ENCODE data around the gene BTBD18. TPM values are rescaled to one million over a fixed set of nuclear protein-coding genes. Genes with fewer than 3 reads are reported as not detected.

Gene BTBD18
- total RNA-seq, 1 experiment from 2014 or later = not detected

DNA sequence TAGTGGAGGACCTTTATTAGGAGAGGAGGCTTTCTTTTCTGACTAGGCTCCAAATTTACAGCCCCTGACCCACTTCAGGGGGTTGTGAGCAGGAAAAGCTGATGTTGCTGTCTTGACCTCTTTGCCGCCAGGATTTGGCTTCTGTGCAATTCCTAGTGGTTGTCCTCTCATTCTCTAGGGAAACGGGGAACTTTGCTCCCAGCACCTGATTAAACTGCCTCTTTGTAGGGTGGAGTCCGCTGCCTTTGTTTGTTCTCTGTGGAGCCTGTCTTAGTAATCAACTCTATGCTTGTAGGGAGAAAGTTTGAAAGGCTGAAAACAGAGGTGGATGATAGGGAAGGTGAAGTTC is 26.3 kb upstream of the BTBD18 start:
- in situ Hi-C loops (cut with HindIII; ENCODE audit: low sequenced_read_pairs) = no loop called here
- no peak for DNase-seq (ENCODE audit: low spot score)

DNA sequence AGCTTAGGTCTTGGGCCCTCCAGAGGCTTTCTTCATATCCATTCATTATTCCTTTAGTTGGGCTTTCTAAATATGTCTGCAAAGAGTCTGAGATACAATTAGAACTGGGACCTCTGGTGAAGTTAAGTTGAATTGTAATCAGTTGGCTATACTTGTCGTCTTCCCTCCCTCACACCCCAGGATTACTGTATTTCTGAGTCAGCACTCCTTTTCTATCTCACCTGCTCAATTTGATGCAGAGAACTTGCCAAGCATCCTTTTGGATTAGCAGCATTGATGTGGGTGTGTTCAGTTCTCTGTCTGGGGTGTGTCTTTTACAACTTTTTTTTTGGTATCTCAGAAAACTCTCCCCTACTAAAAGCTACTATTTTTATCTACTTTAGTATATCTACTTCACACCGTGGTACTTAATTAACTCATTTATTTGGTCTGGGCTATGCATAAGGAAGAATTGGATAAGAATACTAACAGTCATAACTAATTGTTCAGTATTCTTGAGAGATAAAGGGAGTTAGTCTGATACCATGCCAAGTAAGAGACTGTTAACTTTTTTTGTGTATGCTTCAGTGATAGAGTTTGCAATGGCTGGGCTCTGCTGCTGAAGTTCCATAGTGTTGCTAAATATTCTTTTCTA is 25.1 kb upstream of the BTBD18 start:
- in situ Hi-C loops (cut with HindIII; ENCODE audit: low sequenced_read_pairs) = no loop called here
- DNase-seq (ENCODE audit: low spot score) = no peak

DNA sequence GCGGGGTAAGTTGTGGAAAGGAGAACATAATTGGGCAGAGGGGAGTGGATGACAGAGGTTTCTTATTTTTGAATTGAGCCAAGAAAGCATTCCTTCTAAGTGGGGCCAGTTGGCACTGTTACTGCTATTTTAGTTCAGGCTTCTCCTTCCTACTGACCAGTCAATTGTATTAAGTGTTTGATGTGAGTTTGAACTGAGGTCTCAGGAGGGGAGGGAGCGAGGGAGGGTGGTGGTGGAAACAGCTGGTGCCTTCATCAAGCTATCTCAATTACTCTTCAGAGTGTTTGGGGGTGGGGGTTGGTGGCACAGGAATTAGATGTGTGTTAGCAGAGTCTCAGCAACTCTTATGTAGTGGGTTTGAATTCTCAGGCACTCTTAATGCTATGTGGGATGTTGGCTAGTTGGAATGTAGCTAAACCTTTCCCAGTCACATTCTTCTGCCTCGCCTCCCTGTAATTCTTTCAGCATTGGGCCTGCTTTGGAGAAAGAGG is 24.5 kb upstream of the BTBD18 start:
- in situ Hi-C loops (cut with HindIII; ENCODE audit: low sequenced_read_pairs) = no loop called here
- no peak for DNase-seq (ENCODE audit: low spot score)

DNA sequence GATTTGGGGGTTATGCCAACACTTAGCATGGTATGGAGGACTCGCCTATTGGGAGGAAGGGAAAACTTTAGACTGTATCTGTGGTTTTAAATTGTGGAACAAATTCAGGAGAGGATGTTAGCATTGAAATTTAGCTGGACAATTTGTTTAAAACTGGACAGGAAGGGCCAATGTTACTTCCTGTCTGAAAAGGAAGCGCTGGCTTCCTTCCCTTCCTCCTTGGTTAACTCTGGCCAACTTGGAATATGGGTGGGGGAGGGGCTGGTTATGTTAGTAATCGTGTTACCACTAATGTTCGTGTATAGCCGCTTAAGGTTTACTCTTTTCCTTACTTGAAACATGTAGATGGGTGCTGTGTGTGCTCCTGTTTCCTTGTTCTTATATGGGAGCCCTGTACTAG is 23.9 kb upstream of the BTBD18 start:
- in situ Hi-C loops (cut with HindIII; ENCODE audit: low sequenced_read_pairs) = no loop called here
- DNase-seq (ENCODE audit: low spot score) = no peak

DNA sequence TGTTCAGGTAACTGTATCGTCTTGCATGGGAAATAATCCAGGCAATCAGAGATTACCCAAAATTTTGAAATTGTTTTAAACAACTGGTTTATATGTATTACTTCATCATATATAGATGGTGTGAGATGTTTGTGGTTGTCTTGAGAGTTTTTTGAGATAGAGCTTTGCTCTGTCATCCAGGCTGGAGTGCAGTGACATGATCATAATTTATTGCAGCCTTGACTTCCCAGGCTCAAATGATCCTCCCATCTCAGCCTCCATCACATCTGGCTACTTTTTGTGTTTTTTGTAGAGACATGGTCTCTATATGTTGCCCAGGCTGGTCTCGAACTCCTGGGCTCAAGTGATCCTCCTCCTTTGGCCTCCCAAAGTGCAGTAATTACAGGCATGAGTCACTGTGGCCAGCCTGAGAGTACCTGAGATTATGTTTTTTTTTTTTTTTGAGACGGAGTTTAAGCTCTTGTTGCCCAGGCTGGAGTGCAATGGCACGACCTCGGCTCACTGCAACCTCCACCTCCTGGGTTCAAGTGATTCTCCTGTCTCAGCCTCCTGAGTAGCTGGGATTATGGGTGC is 21.5 kb upstream of the BTBD18 start:
- in situ Hi-C loops (cut with HindIII; ENCODE audit: low sequenced_read_pairs) = no loop called here
- DNase-seq (ENCODE audit: low spot score) = no peak

DNA sequence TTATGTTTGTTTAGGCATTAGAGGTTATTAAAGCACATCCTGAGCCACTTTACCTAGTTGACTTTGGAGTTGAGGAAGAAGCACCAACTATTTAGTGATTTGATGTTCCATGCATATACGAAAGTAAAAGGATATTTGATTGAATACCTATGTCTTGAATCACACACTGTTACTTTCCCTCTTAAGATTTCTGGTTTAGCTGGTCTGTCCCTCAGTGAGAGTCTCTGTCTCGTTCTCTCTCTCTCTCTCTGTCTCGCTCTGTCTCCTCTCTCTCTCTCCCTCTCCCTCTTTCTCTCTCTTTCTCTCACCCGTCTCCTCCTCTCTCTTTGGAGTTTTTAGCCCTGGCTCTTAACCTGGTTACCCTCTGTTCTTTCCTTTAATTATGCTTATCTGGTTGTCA is 20.9 kb upstream of the BTBD18 start:
- DNase-seq (ENCODE audit: low spot score) = no peak
- in situ Hi-C loops (cut with HindIII; ENCODE audit: low sequenced_read_pairs) = no loop called here

DNA sequence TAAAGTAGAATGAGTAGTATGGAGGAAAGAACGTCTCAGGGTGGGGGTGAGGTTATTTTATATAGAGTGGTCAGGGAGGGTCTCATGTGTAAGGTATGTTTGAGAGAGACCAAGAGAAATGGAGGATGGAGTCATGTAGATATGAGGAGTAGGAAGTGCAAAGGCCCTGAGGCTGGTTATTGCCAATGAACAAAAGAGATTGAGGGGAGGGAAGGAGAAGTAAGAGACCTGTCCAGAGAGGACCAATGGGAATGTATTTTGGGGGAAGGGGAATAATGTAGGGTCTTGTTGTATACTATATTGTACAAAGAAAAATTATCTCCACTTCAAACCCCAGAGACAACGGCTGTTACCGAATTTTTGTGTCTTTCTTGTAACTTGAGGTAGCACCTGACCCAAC is 19.7 kb upstream of the BTBD18 start:
- DNase-seq (ENCODE audit: low spot score) = no peak
- in situ Hi-C loops (cut with HindIII; ENCODE audit: low sequenced_read_pairs) = no loop called here

DNA sequence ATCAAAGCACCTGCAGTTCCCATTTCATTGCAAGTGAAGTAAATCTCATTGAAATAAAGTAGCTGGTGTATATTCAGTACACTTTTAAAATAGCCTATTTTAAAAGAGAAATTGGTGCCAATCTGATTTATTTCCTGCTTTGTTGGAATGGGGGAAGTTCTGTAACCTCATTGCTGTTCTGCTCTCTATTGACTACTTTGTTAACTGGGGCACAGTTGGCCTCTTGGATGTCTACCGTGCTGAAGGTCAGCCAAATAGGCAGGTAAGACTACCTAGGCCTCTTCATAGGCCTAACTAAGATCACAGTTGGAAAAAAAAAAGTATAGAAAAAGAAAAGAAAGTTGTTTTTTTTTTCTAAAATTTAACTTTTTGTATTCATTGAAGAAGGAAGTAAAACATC is 19.2 kb upstream of the BTBD18 start:
- in situ Hi-C loops (cut with HindIII; ENCODE audit: low sequenced_read_pairs) = no loop called here
- DNase-seq (ENCODE audit: low spot score) = no peak

DNA sequence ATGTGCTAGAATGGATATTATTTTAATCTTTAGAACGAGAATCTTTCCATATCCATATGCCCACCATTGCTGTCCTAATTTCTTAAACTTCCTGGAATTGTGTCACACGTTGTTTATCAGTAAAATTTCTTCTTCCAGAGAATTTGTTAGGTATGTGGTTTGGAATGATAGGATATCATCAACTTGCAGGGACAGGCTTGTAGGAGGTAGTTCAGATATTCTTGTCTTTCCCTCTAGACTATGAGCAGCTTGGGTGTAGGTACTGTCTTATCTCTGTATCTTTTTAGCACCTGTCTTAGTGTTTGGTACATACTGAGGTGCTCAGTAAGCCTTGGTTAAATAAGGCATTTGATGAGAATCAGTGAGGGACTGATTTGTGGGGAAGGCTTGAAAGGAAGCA is 13.4 kb upstream of the BTBD18 start:
- DNase-seq (ENCODE audit: low spot score) = no peak
- in situ Hi-C loops (cut with HindIII; ENCODE audit: low sequenced_read_pairs) = no loop called here

DNA sequence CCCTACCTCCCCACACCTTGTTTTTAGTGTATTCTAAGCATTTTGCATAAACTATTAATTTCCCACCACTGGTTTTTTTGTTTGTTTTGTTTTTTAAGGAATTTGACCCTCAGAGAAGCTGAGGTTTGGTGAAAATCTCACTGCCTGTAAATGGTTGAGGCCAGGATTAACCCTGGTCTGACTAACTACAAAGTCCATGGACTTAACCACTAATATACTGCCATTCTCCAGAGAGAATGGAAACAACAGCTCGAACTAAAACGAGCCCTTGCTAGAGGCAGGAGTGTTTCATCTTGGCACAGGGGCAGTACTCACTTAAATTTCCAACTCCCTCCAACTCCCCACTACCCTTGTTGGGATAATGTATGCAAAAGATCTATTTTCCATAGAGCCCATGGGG is 12.9 kb upstream of the BTBD18 start:
- in situ Hi-C loops (cut with HindIII; ENCODE audit: low sequenced_read_pairs) = no loop called here
- DNase-seq (ENCODE audit: low spot score) = no peak

DNA sequence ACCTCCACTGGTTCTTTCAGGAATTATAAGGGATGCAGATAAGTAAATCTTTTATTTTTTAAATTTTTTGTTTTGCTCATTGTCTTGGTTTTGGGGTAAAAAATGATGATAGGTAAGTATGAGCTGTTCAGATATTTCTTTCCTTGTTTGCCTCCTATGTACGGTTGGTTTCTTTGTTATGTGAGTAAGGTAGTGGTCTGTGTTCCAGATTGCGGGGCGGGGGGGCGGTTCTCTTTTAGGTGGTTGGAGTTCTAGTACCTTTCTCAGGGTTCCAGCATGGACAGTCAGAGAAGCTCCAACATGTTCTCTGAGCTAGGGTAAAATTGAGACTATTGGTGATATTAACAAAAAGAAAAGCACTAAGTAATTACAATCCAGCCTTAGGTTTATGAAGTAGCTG is 12.4 kb upstream of the BTBD18 start:
- in situ Hi-C loops (cut with HindIII; ENCODE audit: low sequenced_read_pairs) = no loop called here
- no peak for DNase-seq (ENCODE audit: low spot score)

DNA sequence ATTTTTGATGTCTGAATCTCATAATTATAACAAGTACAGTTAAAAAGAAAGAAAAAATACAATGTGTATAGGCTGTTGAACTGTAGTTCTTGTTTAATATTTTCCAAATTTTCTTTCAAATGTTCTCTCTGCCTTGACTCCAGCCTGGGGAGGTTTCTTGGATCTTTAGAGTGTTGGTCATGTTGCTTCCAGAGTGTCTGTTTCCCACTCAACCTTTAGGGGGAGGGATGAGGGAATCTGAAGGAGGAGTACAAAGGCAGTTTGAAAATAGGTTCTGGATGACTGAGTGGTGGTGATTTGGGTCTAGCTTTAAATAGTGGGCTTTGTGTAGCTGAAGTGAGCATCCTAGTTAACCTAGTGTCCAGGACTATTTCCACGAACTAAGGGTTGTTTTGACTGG is 11.9 kb upstream of the BTBD18 start:
- in situ Hi-C loops (cut with HindIII; ENCODE audit: low sequenced_read_pairs) = no loop called here
- DNase-seq (ENCODE audit: low spot score) = peak; percentile 77

DNA sequence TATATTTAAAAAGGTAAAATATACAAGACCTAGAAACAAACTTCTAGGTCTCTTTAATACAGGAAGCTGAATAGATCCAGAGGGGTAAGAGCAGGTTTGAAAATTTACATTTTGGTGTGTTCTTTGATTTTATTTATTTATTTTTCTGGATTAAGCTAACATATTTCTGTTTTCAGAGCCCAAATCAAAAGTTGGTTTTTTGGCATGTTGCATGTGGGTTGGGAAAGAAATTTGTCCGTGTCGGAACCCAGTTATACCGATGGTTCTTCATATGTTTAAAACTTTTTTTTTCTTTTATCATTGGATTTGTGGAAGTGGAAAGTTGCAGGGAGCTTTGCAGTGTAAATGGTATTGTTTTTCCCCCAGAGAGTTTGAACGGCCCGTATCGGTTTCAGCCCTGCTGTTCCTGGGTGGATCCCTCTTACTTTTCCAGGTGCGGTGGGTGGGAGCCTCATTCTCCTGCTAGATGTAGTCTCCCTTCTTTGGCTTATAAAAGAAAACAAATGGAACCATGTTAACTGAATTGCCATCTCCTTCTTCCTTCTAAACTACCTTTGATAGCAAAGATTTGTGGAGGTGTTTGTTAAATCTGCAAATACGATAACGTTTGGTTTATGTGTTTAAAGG is 10.7 kb upstream of the BTBD18 start:
- DNase-seq (ENCODE audit: low spot score) = peak; percentile 48
- in situ Hi-C loops (cut with HindIII; ENCODE audit: low sequenced_read_pairs) = no loop called here

DNA sequence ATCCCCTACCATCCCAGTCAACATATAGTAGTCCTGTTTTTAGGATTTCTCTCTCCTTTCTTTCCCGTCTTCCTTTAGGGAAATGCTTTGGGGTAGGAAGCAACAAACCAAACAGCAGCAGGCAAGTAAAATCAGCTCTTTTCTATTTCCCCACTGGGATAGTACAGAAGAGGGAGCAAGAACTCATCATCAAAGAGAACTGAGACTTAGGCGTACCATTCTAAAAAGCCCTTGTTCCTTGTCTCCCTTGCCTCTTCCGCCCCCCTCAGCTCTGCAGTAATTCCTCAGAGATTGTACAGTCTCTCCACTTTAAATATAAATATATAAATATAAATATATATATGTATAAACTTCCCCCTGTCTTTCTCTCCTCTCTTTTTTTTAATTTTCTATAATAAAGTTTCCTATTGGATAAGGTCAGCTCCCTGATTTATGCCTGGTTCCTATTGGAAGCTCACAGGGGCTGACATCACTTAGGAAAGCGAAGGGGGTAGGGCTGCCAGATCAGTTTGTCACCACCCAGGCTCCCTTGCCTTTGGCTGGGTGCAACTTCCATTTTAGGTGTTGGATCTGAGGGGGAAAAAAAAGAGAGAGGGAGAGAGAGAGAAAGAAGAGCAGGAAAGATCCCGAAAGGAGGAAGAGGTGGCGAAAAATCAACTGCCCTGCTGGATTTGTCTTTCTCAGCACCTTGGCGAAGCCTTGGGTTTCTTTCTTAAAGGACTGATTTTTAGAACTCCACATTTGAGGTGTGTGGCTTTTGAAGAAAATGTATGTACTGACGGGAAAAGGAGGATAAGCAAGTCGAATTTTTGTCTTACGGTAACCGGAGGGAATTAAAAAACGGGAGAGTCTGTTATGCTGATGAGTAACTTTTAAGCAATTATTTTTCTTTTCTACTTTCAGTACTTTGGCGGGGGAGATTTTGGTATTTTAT is 9.9 kb upstream of the BTBD18 start, which contains the start of gene CTNND1:
Gene CTNND1 (plus strand): TSS at position 502 of the 934 bp plus-strand sequence. CDS start 29,677 bp downstream, outside the sequence.
- DNase-seq (ENCODE audit: low spot score) = peak; percentile 98
- in situ Hi-C loops (cut with HindIII; ENCODE audit: low sequenced_read_pairs) = no loop called here

DNA sequence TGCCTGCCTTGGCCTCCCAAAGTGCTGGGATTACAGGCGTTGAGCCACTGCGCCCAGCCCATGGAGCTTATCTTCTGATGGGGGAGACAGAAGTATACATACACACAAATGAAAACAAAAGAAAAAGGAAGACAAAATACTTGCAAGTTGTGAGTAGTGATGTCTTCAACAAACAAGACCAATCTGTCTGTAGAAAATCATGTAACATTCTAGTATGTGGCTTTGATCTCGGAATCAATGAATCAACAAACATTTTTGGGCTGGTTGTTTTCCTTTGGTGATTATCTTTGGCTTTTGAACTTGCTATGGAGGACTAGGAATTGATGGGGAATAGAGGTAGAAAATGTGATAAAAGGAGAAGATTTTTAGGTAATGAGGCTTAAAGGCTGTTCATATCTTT is 6.6 kb upstream of the BTBD18 start:
- in situ Hi-C loops (cut with HindIII; ENCODE audit: low sequenced_read_pairs) = no loop called here

DNA sequence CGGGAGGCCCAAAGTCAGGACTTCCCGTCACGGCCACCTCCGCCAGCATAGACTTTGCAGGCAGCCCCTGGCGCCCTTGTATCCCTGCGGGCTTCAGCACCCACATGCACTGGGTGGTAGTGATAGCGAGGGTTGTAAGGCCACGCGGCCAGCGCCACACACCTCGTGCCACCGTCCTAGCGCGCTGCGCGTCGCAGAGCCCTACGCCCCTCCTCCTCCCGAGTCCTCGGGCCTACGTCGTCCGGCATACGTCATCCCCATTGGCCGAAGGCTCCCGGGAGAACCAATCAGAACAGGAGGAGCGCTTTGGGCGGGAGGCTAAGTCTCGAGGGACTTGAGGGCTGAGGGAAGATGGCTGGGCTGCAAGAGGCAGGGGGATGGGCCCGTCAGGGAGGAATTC is 1.3 kb upstream of the BTBD18 start:
- in situ Hi-C loops (cut with HindIII; ENCODE audit: low sequenced_read_pairs) = no loop called here
- no peak for DNase-seq (ENCODE audit: low spot score)

More for the DNA sequence above, 6.6 kb upstream of the BTBD18 start:
- DNase-seq (ENCODE audit: low spot score) = no peak

DNA sequence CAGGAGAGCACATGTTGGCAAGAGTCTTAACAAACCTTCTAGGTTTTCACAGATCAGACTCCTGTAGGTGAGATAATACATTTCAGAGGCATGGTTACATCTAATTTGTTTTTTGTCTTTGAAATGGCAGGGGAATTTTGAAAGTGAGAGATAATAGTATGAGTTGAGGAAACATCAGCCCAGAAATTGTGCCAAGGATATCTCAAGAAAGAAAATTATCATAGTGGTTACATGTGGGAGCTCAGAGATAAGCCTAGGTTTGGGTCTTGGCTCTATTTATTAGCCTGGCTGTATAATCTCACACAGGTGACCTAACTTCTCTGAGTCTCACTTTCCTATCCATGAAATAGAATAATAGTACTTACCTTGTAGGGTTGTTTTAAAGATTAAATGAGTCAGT is 443 bp downstream of the BTBD18 start:
- in situ Hi-C loops (cut with HindIII; ENCODE audit: low sequenced_read_pairs) = no loop called here
- DNase-seq (ENCODE audit: low spot score) = no peak

DNA sequence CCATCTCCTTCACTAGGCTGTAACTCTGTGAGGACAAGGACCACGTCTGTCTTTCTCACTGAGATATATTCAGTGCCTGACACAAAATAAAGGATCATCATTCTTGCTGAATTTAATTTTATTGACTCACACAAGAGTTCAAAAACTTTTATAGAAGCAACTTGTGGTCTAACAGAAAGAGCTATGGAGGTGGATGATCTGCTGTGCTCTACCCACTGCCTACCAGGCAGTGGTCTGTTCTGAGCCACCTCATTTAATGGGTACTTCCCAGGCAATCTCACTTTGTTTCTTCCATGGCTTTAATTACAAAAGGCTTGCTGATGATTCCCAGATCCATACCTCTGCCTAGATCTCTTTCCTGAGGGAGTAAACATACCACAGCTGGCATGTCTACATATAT is 4.7 kb downstream of the BTBD18 start:
- DNase-seq (ENCODE audit: low spot score) = no peak
- in situ Hi-C loops (cut with HindIII; ENCODE audit: low sequenced_read_pairs) = no loop called here

DNA sequence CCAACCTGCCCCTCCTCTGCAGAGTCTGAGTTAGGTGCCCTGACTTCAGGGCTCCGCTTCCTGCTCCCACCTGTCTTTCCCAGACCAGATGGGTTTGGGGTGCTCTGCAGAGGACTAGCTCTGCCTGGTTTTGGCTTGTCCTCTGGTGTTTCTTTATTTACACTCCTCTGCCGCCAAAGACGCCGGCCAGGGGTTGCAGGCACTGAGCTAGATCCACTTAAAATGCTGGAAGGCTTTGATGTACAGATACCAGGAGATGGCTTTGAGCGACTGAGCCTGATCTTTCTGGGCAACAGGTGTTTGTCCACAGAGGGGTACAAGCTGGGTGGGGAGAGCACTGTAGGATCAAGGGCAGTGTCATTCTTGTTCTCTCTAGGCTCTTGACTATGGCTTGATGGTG is 6.4 kb downstream of the BTBD18 start:
- in situ Hi-C loops (cut with HindIII; ENCODE audit: low sequenced_read_pairs) = no loop called here
- no peak for DNase-seq (ENCODE audit: low spot score)

DNA sequence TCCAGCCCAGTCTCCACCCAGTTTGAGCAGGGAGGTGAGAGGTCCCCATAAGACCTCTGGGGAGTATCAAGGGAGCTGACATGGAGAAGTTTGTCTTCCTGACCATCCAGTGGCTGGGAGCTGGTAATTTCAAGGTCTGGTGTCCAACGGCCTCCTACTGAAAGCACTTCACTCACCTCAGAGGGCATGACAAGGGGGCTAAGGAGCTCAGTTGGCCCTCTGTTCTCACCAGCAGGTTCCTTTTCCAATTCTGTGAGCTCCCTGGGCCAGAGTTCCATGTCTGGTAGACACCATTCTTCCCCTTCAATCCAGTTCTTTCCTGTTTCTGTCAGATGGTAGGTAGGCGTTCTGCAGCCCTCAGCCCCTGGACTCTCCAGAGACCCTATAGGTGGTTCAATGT is 7.3 kb downstream of the BTBD18 start:
- no peak for DNase-seq (ENCODE audit: low spot score)
- in situ Hi-C loops (cut with HindIII; ENCODE audit: low sequenced_read_pairs) = no loop called here
